Measurements from ENCODE around the gene LRRC4C.
"Not testable (repeated sequence)": the region's sequence is repeated elsewhere in the genome, so short reads cannot be mapped to it uniquely, and the experiment has no call there.

Gene LRRC4C

GRCh38 chr11:40686765-40687164 is 772.7 kb downstream of the LRRC4C start:
- in situ Hi-C loops (cut with MboI; ENCODE audit: low pct_unique_long_range_greater_than_20kb, low sequenced_read_pairs): no loop called here
- no peak for DNase-seq

- in situ Hi-C loops (cut with MboI; ENCODE audit: low pct_unique_long_range_greater_than_20kb, low sequenced_read_pairs): no loop called here
- no peak for DNase-seq
Observed at GRCh38 chr11:40683010-40683409, 776.4 kb downstream of the LRRC4C start.

DNA sequence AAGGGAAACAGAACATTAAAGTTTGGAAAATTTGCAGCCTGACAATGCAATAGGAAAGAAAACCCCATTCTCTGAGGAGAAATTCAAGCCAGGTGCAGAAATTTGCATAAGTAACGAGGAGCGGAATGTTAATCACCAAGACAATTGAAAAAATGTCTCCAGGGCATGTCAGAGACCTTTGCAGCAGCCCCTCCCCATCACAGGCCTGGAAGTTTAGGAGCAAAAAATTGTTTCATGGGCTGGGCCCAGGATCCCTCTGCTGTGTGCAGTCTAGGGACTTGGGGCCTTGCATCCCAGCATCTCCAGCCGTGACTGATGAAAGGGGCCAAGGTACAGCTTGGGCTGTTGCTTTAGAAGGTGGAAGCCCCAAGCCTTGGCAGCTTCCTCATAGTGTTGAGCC is 780.2 kb downstream of the LRRC4C start:
- in situ Hi-C loops (cut with MboI; ENCODE audit: low pct_unique_long_range_greater_than_20kb, low sequenced_read_pairs): no loop called here
- DNase-seq: no peak

GRCh38 chr11:40647295-40647694 is 812.2 kb downstream of the LRRC4C start:
- DNase-seq: no peak
- in situ Hi-C loops (cut with MboI; ENCODE audit: low pct_unique_long_range_greater_than_20kb, low sequenced_read_pairs): no loop called here

GRCh38 chr11:40642284-40642683 is 817.2 kb downstream of the LRRC4C start:
- in situ Hi-C loops (cut with MboI; ENCODE audit: low pct_unique_long_range_greater_than_20kb, low sequenced_read_pairs): no loop called here

GRCh38 chr11:40619654-40620053 is 839.8 kb downstream of the LRRC4C start:
- no peak for DNase-seq
- in situ Hi-C loops (cut with MboI; ENCODE audit: low pct_unique_long_range_greater_than_20kb, low sequenced_read_pairs): no loop called here

More at GRCh38 chr11:40642284-40642683, 817.2 kb downstream of the LRRC4C start:
- no peak for DNase-seq

GRCh38 chr11:40606800-40607199 is 852.7 kb downstream of the LRRC4C start:
- in situ Hi-C loops (cut with MboI; ENCODE audit: low pct_unique_long_range_greater_than_20kb, low sequenced_read_pairs): no loop called here
- no peak for DNase-seq

GRCh38 chr11:40602866-40603552 is 856.4 kb downstream of the LRRC4C start:
- DNase-seq: no peak
- in situ Hi-C loops (cut with MboI; ENCODE audit: low pct_unique_long_range_greater_than_20kb, low sequenced_read_pairs): no loop called here

DNA sequence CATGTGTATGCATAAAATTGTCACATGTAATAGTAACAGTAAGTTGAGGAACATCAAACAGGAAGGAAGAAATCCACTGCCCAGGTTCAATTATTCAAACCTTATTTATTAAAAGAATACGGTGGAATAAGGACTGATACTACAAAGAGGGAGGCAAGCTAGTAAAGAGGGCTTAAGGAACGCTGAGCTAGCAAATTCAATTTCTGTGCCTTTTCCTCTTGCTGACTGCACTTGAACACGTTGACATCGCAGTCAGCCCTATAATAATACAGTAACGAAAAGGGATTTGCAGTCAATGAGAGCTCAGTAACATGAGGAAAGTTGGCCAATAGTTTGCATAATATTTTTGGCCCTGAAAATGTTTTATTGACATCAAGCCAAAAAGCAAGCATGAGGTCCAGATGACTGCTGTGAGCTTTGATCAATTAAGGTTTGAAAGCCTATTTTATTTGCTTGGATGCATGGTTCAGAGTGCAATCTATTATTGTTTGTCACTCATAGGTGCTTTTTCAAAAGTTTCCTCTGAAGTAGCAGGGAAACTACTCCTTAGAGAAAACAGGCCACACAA is 861.8 kb downstream of the LRRC4C start:
- in situ Hi-C loops (cut with MboI; ENCODE audit: low pct_unique_long_range_greater_than_20kb, low sequenced_read_pairs): no loop called here
- no peak for DNase-seq

GRCh38 chr11:40573254-40573891 is 886.1 kb downstream of the LRRC4C start:
- in situ Hi-C loops (cut with MboI; ENCODE audit: low pct_unique_long_range_greater_than_20kb, low sequenced_read_pairs): no loop called here
- no peak for DNase-seq

- no peak for DNase-seq
- in situ Hi-C loops (cut with MboI; ENCODE audit: low pct_unique_long_range_greater_than_20kb, low sequenced_read_pairs): no loop called here
Observed at GRCh38 chr11:40569947-40570531, 889.4 kb downstream of the LRRC4C start.

DNA sequence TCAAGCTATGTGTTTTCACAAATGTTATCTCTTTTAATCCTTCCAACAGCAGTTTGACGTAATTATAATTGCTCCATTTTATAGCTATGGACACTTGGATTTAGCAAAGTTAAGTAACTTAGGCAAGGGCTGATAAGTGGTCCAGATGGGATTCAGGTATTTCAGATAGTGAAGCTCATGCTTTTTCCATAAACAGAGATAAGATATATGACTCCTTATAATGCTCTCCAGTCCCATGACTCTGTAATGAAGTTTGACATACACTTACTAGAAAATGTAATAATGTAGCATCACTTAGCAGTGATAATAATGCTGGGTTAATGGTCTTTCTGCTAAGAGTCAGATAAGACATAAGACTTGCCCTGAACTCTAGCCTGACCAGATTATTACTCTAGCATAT is 892.1 kb downstream of the LRRC4C start:
- DNase-seq: no peak
- in situ Hi-C loops (cut with MboI; ENCODE audit: low pct_unique_long_range_greater_than_20kb, low sequenced_read_pairs): no loop called here

DNA sequence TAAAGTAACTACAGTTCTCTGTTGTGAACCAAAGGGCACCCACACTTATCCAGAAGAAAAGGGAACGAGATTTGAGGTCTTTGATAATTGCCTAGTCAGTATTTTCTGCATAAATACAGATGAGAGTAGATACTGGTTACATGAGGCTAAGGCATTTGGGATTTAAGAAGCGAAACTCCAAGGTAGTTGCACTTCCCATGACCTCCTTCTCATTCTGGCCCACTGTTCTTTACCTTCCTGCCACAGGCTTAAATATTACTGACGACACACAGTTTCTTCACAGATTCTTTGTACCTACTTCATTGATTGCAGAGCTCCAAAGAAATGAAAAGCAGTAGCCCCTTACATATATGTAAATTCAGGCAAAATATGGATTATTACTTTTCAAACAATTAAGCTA is 915.3 kb downstream of the LRRC4C start:
- in situ Hi-C loops (cut with MboI; ENCODE audit: low pct_unique_long_range_greater_than_20kb, low sequenced_read_pairs): no loop called here
- no peak for DNase-seq

- in situ Hi-C loops (cut with MboI; ENCODE audit: low pct_unique_long_range_greater_than_20kb, low sequenced_read_pairs): no loop called here
- DNase-seq: no peak
Observed at GRCh38 chr11:40542821-40543220, 916.6 kb downstream of the LRRC4C start.

DNA sequence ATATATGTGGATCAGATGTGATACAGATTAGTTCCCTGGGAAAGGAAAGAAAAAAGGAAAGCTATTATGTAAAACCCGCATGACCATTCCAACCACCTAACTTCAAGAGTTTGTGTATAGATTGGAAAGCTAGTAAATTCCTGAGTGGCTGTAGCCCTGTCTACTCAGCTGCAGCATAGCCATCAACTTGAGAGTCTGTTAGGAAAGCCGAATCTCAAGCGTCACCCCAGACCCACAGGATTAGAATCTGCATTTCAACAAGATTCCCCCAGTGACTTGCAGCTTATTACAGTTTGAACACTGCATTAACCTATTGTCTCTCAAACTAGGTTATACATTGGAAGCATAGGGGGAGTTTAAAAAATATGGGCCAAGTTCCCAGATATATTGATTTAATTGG is 921.7 kb downstream of the LRRC4C start:
- DNase-seq: no peak
- in situ Hi-C loops (cut with MboI; ENCODE audit: low pct_unique_long_range_greater_than_20kb, low sequenced_read_pairs): no loop called here

DNA sequence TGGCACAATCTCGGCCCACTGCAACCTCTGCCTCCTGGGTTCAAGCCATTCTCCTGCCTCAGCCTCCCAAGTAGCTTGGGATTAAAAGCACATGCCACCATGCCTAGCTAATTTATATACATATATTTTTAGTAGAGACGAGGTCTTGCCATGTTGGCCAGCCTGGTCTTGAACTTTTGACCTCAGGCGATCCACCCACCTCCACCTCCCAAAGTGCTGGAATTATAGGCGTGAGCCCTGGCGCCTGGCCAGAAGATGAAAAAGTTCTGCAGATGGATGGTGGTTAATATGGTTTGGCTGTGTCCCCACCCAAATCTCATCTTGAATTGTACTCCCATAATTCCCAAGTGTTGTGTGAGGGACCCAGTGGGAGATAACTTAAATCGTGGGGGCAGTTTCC is 937.4 kb downstream of the LRRC4C start:
- DNase-seq; in situ Hi-C loops (cut with MboI; ENCODE audit: low pct_unique_long_range_greater_than_20kb, low sequenced_read_pairs): not testable (repeated sequence)

DNA sequence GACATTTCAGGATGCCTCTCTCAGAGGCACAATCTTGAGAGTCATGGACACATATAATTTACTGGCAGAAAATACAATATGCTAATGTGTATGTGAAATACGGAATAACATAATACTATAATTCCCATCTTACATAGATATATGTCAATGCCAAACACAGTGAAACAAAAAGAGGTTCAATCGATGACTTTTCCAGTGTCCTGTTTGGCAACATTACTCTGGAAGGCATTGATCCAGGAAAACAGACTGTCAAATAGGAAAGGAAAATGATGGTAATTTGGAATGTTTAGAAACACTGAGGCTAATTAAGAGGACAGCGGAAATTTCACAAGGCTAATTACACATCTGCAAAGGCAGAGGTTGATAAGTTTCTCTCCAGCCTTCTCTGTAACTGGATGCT is 942.3 kb downstream of the LRRC4C start:
- in situ Hi-C loops (cut with MboI; ENCODE audit: low pct_unique_long_range_greater_than_20kb, low sequenced_read_pairs): no loop called here
- DNase-seq: no peak

GRCh38 chr11:40514124-40514523 is 945.3 kb downstream of the LRRC4C start:
- no peak for DNase-seq
- in situ Hi-C loops (cut with MboI; ENCODE audit: low pct_unique_long_range_greater_than_20kb, low sequenced_read_pairs): no loop called here

DNA sequence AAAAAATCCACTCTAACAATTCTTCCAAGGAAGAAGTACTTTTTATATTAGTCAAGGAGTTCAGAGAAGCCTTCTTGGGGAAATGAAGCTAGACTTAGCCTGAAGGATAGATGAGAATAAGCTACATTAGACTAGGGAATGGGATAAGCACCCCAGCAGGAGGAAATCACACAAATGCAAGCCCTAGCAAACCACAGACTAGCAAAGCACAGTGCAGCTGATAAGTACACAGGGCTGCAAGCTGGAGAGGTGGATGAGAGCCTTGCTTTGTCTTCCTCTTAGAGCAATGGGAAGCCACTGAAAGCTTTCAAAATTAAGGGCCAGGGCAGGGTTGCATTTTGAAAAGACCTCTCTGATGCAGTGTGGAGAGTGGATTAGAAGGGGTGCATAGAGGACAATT is 946.2 kb downstream of the LRRC4C start:
- in situ Hi-C loops (cut with MboI; ENCODE audit: low pct_unique_long_range_greater_than_20kb, low sequenced_read_pairs): no loop called here
- no peak for DNase-seq

GRCh38 chr11:40508303-40508702 is 951.1 kb downstream of the LRRC4C start:
- in situ Hi-C loops (cut with MboI; ENCODE audit: low pct_unique_long_range_greater_than_20kb, low sequenced_read_pairs): no loop called here

More at GRCh38 chr11:40508303-40508702, 951.1 kb downstream of the LRRC4C start:
- no peak for DNase-seq
